Uterus (tissue), 2 donors: Measurements from ENCODE around the gene KCNAB1.

Experiments
- CTCF ChIP-seq, 4 experiments: fragments of 200-600 bp in 2 of 4; fragments of 450-650 bp in 2 of 4; sonication (generic) in 2 of 4; IDR thresholded peaks; one replicate each; pipeline ENCODE4 v1.5.1; 2016 to 2019; ENCODE audit warnings: antibody characterized with exemption in 4 of 4, mild to moderate bottlenecking in 2 of 4, moderate library complexity in 1 of 4
- POLR2A ChIP-seq, 2 donors: fragments of 450-650 bp; IDR thresholded peaks; one replicate each; pipeline ENCODE4 v1.6.1; 2016; ENCODE audit warnings: antibody characterized with exemption in 2 of 2, mild to moderate bottlenecking in 1 of 2, moderate library complexity in 1 of 2

- TF ChIP-seq CTCF (IDR thresholded peaks at IDR 0.05) (no peak), POLR2A (IDR thresholded peaks at IDR 0.05) (no peak)
These were observed 360.6 kb downstream of the KCNAB1 start for GRCh38 chr3:156480949-156481348.
